Measurements from ENCODE around the gene TOR3A.

DNA sequence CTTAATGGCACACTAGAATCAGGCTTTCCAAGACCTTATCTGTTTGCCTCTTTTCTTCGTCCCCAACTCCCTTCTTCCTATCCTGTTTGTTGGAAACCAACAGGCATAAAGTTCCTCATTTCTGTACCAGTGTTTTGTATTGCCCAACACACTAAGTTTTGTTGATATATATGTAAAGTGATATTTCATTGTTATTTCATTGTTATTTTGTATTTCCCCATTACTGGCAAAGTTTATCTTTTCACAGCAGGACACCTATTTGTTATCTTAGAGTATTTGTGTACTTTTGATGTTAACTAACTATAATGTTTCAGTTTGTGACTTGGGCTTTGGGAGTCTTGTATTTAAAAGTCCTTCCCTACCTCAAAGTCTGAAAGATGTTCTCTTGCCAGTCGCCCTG, 29.1 kb upstream of the TOR3A start:
- TF ChIP-seq, protein P1, sequence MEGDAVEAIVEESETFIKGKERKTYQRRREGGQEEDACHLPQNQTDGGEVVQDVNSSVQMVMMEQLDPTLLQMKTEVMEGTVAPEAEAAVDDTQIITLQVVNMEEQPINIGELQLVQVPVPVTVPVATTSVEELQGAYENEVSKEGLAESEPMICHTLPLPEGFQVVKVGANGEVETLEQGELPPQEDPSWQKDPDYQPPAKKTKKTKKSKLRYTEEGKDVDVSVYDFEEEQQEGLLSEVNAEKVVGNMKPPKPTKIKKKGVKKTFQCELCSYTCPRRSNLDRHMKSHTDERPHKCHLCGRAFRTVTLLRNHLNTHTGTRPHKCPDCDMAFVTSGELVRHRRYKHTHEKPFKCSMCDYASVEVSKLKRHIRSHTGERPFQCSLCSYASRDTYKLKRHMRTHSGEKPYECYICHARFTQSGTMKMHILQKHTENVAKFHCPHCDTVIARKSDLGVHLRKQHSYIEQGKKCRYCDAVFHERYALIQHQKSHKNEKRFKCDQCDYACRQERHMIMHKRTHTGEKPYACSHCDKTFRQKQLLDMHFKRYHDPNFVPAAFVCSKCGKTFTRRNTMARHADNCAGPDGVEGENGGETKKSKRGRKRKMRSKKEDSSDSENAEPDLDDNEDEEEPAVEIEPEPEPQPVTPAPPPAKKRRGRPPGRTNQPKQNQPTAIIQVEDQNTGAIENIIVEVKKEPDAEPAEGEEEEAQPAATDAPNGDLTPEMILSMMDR (IDR thresholded peaks at IDR 0.05) = no peak
- no peak for TF ChIP-seq POLR2A (IDR thresholded peaks at IDR 0.05)
